Hepatocyte (in vitro differentiated cells): ENCODE measurements around the gene KRTAP10-2. TPM values are rescaled to one million over a fixed set of nuclear protein-coding genes. Genes with fewer than 3 reads are reported as not detected.
"Not testable (repeated sequence)": the region's sequence is repeated elsewhere in the genome, so short reads cannot be mapped to it uniquely, and the experiment has no call there.

Experiments
- DNase-seq: peaks from one replicate; pipeline ENCODE4 v3.0.0-alpha.2; 2016; ENCODE audit warnings: low spot score
- H2AFZ ChIP-seq: fragments of 200-600 bp; sonication (generic); 2 replicates; pipeline ENCODE4 v1.6.0; 2016; ENCODE audit warnings: antibody characterized with exemption, mild to moderate bottlenecking
- H3K27ac ChIP-seq: fragments of 200-600 bp; sonication (generic); 2 replicates; pipeline ENCODE4 v1.5.1; 2016; ENCODE audit warnings: mild to moderate bottlenecking
- H3K27me3 ChIP-seq: fragments of 200-600 bp; sonication (generic); 2 replicates; pipeline ENCODE4 v1.6.1; 2016
- H3K36me3 ChIP-seq: fragments of 200-600 bp; sonication (generic); replicated peaks from 2 replicates; pipeline ENCODE4 v1.5.1; 2016; ENCODE audit warnings: low read depth; ENCODE audit not compliant: insufficient read depth
- H3K4me1 ChIP-seq: fragments of 200-600 bp; sonication (generic); 2 replicates; pipeline ENCODE4 v1.5.1; 2016; ENCODE audit warnings: mild to moderate bottlenecking, moderate library complexity; ENCODE audit not compliant: insufficient read depth
- H3K4me2 ChIP-seq: fragments of 200-600 bp; sonication (generic); 2 replicates; pipeline ENCODE4 v1.6.0; 2016
- H3K4me3 ChIP-seq: fragments of 200-600 bp; sonication (generic); 2 replicates; pipeline ENCODE4 v1.5.1; 2016; ENCODE audit warnings: mild to moderate bottlenecking
- H3K79me2 ChIP-seq: fragments of 200-600 bp; sonication (generic); 2 replicates; pipeline ENCODE4 v1.6.0; 2017; ENCODE audit warnings: mild to moderate bottlenecking
- H3K9me2 ChIP-seq: fragments of 200-600 bp; sonication (generic); replicated peaks from 2 replicates; pipeline ENCODE4 v1.6.0; 2017; ENCODE audit warnings: mild to moderate bottlenecking; ENCODE audit not compliant: insufficient read depth
- H3K9me3 ChIP-seq: fragments of 200-600 bp; sonication (generic); 2 replicates; pipeline ENCODE4 v1.5.1; 2016; ENCODE audit warnings: low read depth, mild to moderate bottlenecking
- H4K20me1 ChIP-seq: fragments of 200-600 bp; sonication (generic); 2 replicates; pipeline ENCODE4 v1.6.0; 2016; ENCODE audit warnings: mild to moderate bottlenecking; ENCODE audit not compliant: insufficient read depth, poor library complexity, severe bottlenecking
- EZH2 ChIP-seq: fragments of 200-600 bp; sonication (generic); IDR thresholded peaks from 2 replicates; pipeline ENCODE4 v1.6.1; 2016; ENCODE audit warnings: antibody characterized with exemption, mild to moderate bottlenecking, borderline replicate concordance
- EZH2phosphoT487 ChIP-seq: fragments of 200-600 bp; sonication (generic); IDR thresholded peaks from one replicate; pipeline ENCODE4 v1.6.1; 2018; ENCODE audit warnings: antibody characterized with exemption, mild to moderate bottlenecking, low read depth, moderate library complexity; ENCODE audit not compliant: unreplicated experiment, severe bottlenecking
- WGBS: methylation state at CpG from one replicate; pipeline ENCODE4 v1.1.6; 2016; ENCODE audit warnings: low lambda C conversion rate; ENCODE audit errors: missing lambda C conversion rate; 5-methylcytosine and 5-hydroxymethylcytosine counted together
- polyA plus RNA-seq: library from polyadenylated mRNA; unstranded; fragments of >200 nt; fragmentation: Nextera tagmentation; extraction: Ambion mirVana; gene quantifications from 2 replicates; pipeline ENCODE4 v1.2.1, GENCODE V29; 2016
- total RNA-seq: library from RNA; depleted of rRNA; stranded (reverse); fragments of >200 nt; gene quantifications from 2 replicates; pipeline ENCODE4 v1.2.3, GENCODE V29; 2014
- TF ChIP-seq, protein P1 (sequence below): fragments of 200-600 bp; sonication (generic); IDR thresholded peaks from 2 replicates; pipeline ENCODE4 v1.5.1; 2016; ENCODE audit warnings: antibody characterized with exemption, mild to moderate bottlenecking; ENCODE audit not compliant: poor library complexity

The KRTAP10-2 gene
- total and polyA plus RNA-seq, 2 experiments from 2014 or later = not detected

DNA sequence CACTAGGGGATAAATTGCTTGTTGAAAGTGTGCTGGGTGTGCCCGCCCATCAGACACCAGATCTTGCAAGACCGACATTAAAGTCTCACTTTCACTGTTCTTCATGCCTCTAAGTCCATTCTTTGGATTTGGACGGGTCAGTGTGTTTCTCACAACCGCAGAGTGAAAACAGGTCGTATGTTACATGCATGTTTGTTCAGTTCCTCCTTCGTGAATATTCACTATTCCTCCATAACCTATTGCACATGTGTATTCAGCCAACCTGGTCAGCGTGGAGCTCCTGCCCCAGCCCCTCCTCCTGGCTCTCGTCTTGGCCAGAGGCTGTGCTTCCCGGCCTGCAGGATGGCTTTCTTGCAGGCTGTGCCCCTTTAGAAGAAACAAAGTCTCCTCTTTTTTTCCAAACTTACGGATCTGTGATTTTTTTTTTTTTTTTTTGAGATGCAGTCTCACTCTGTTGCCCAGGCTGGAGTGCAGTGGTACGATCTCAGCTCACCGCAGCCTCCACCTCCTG, 43.2 kb upstream of the KRTAP10-2 start:
- no peak overlapping the region for H2AFZ ChIP-seq
- DNase-seq = no peak
- no peaks in the 10 kb centered on the region for H3K9me2 ChIP-seq
- no peaks in the 10 kb centered on the region for H3K36me3 ChIP-seq
- no peak overlapping the region for H3K4me2 ChIP-seq
- no peak for TF ChIP-seq EZH2phosphoT487
- TF ChIP-seq EZH2 = no peak
- TF ChIP-seq, protein P1, sequence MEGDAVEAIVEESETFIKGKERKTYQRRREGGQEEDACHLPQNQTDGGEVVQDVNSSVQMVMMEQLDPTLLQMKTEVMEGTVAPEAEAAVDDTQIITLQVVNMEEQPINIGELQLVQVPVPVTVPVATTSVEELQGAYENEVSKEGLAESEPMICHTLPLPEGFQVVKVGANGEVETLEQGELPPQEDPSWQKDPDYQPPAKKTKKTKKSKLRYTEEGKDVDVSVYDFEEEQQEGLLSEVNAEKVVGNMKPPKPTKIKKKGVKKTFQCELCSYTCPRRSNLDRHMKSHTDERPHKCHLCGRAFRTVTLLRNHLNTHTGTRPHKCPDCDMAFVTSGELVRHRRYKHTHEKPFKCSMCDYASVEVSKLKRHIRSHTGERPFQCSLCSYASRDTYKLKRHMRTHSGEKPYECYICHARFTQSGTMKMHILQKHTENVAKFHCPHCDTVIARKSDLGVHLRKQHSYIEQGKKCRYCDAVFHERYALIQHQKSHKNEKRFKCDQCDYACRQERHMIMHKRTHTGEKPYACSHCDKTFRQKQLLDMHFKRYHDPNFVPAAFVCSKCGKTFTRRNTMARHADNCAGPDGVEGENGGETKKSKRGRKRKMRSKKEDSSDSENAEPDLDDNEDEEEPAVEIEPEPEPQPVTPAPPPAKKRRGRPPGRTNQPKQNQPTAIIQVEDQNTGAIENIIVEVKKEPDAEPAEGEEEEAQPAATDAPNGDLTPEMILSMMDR = no peak
- H3K27ac ChIP-seq = no peak overlapping the region
- no peaks in the 10 kb centered on the region for H4K20me1 ChIP-seq
- H3K4me1 ChIP-seq = peaks cover 7% of the 10 kb centered on the region
- no peaks in the 10 kb centered on the region for H3K79me2 ChIP-seq
- no peaks in the 10 kb centered on the region for H3K9me3 ChIP-seq
- H3K4me3 ChIP-seq = no peak overlapping the region
- no peaks in the 10 kb centered on the region for H3K27me3 ChIP-seq
- 88% methylated on average over 12 of the region's 12 CpGs for WGBS

DNA sequence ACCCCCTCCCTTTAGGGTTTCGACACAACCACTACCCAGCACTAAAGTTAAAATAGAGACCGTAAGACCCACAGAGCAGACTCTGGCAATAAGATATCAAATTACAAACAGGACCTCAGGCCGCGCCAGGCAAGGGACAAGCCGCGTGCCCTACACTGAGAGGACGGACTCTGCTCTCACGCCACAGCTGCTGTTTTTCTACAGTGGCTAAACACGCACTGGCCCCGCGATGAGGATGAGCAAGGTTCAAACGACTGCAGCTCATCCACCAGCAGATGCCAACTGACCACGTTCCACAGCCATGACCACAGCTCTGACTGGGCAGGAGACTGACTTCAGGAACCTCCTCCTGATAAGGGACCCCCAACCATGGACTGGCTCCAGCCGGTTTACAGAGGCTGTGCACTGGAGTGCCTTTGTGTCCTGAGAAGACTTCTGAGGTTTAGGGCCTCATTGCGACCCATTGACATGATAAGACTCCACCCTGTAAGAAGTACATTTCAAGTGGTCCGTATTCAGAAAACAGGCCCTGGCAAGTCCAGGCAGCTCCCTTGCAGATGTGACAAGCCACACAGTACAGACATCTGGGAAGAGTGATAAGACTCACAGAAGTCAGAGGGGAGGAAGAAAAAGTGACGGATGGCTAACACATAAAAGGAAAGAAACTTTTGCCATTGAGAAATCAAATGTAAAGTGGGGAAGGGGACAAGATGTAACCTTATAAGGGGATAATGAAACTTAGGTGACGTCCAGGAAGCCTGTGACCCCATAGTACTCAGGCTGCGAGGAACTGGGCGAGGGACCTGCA, 42.5 kb upstream of the KRTAP10-2 start:
- H3K27me3 ChIP-seq = no peaks in the 10 kb centered on the region
- 63% methylated on average over 20 of the region's 20 CpGs for WGBS
- no peak overlapping the region for H2AFZ ChIP-seq
- DNase-seq = no peak
- H3K9me3 ChIP-seq = no peaks in the 10 kb centered on the region
- no peak overlapping the region for H3K4me3 ChIP-seq
- H3K9me2 ChIP-seq = no peaks in the 10 kb centered on the region
- no peak overlapping the region for H3K27ac ChIP-seq
- no peaks in the 10 kb centered on the region for H4K20me1 ChIP-seq
- H3K36me3 ChIP-seq = no peaks in the 10 kb centered on the region
- H3K4me2 ChIP-seq = no peak overlapping the region
- H3K79me2 ChIP-seq = no peaks in the 10 kb centered on the region
- no peak for TF ChIP-seq EZH2phosphoT487
- TF ChIP-seq EZH2 = no peak
- TF ChIP-seq, protein P1 = no peak
- H3K4me1 ChIP-seq = peaks cover 7% of the 10 kb centered on the region

DNA sequence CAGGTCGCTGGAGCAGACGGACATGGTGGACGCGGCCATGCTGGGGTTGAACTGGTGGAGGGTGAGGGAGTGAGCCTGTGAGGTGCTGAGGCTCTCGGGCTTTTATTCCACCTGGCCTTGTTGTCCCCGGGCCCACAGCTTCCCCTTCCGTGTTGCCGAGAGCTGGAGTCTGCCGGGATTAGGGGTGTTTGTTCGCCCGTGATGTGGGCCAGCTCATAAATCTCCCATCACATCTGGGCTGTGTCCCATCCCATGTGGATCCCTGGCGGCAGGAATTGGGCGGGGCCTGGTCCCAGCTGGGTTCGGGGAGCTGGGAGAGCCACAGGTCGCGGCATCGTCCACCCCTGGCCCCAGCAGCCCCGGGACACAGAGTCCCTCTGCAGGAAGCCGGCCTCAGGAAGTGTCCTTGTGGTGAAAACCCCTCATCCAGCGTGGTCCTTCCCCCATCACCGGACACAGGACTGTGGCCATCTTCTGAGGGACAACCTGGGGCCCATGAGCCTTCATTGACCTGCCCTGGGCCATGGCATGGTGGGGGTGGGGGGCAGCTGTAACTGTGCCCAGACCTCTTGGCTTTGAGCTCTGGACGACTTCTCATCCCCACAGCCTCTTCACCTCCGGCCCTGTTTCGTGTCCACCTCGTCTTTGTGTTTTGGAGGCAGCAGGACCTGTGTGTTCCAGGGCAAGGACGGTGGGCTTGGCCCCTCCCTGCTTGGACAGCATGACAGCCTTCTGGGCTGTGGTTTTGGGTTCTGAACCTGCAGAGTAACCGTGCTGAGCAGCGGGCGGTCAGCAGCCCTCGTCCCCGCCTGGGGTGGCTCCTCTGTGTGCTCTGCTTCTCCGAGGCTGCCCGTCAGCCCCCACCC, 41.4 kb upstream of the KRTAP10-2 start, which contains the start of gene KRTAP10-6:
Gene KRTAP10-6 (minus strand): TSS at position 60 of the 866 bp plus-strand sequence. CDS start 21 bp downstream, at position 39.
- H3K79me2 ChIP-seq = no peaks in the 10 kb centered on the region
- DNase-seq = no peak
- 79% methylated on average over 33 of the region's 33 CpGs for WGBS
- peaks cover 7% of the 10 kb centered on the region for H3K4me1 ChIP-seq
- no peak for TF ChIP-seq EZH2phosphoT487
- TF ChIP-seq, protein P1 = no peak
- TF ChIP-seq EZH2 = no peak
- H3K4me3 ChIP-seq = no peak within 1 kb of the TSS
- no peaks in the 10 kb centered on the region for H3K9me3 ChIP-seq
- H3K27me3 ChIP-seq = no peaks in the 10 kb centered on the region
- H4K20me1 ChIP-seq = no peaks in the 10 kb centered on the region
- no peaks in the 10 kb centered on the region for H3K36me3 ChIP-seq
- no peak within 1 kb of the TSS for H3K4me2 ChIP-seq
- H3K27ac ChIP-seq = no peak within 1 kb of the TSS
- H2AFZ ChIP-seq = no peak within 1 kb of the TSS
- H3K9me2 ChIP-seq = no peaks in the 10 kb centered on the region

DNA sequence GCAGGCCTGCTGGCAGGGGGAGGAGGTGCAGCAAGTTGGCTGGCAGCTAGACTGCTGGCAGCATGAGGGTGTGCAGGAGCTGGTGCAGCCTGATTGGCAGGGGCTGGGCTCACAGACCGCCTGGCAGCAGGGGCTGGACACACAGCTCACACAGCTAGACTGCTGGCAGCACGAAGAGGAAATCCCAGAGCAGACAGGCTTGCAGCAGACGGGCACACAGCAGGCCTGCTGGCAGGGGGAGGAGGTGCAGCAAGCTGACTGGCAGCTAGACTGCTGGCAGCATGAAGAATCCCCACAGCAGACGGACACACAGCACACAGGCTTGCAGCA, 40.5 kb upstream of the KRTAP10-2 start:
- WGBS = 86% methylated on average over 3 of the region's 4 CpGs

DNA sequence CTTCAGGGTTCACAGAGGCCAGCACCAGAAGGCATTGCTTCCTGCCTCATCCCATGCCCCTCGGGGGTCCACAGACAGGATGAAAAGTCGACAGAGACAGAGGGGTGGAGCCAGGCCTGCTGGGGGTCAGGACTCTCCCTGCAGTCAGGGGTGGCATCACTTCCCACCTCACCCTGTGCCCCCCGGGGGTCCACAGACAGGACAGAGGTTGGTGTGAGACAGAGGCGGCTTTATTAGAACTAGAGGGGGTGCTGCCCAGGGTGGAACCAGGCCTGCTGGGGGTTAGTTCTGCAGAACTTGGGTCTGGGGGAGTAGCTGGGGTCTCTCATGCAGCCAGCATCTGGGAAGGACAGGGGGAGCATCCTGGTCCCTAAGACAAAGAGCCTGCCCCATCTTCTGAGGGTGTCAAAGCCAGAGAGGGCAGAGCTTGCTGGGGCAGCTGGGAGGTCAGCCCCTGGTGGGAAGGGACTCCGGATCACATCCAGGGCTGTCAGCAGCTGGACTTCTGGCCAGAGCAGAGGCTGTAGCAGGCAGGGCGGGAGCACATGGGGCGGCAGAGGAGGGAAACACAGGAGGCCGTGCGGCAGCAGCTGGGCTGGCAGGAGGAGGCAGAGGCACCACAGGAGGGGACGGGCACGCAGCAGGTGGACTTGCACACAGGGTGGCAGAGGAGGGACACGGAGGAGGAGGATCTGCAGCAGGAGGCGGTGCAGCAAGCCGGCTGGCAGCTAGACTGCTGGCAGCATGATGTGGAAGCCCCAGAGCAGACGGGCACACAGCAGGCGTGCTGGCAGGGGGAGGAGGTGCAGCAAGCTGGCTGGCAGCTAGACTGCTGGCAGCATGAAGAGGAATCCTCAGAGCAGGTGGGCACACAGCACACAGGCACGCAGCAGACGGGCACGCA, 39.8 kb upstream of the KRTAP10-2 start:
- H3K79me2 ChIP-seq, H3K4me1 ChIP-seq, H3K9me3 ChIP-seq, H3K36me3 ChIP-seq, H3K9me2 ChIP-seq, H3K27me3 ChIP-seq, H4K20me1 ChIP-seq, H3K4me3 ChIP-seq, H3K4me2 ChIP-seq, H3K27ac ChIP-seq, H2AFZ ChIP-seq, DNase-seq: not testable (repeated sequence)
- WGBS = 89% methylated on average over 17 of the region's 19 CpGs

More for the DNA sequence above, 40.5 kb upstream of the KRTAP10-2 start:
- H3K9me3 ChIP-seq, H3K27me3 ChIP-seq, H3K4me2 ChIP-seq, H4K20me1 ChIP-seq, H2AFZ ChIP-seq, H3K4me1 ChIP-seq, H3K9me2 ChIP-seq, H3K79me2 ChIP-seq, DNase-seq, H3K27ac ChIP-seq, H3K36me3 ChIP-seq, H3K4me3 ChIP-seq: not testable (repeated sequence)
